ENCODE data around the gene FOXN1. TPM values are rescaled to one million over a fixed set of nuclear protein-coding genes. Genes with fewer than 3 reads are reported as not detected.
"Not testable (repeated sequence)": the region's sequence is repeated elsewhere in the genome, so short reads cannot be mapped to it uniquely, and the experiment has no call there.

Gene FOXN1
- total RNA-seq, 1 donor from 2014 or later = not detected

- Histone ChIP-seq H3K36me3 (ENCODE audit: control insufficient read depth, insufficient read depth, low read length) (no peaks in the 10 kb centered on the region), H3K27me3 (ENCODE audit: control insufficient read depth, insufficient read depth, low read length) (peaks cover 5% of the 10 kb centered on the region), H3K4me3 (ENCODE audit: low read depth, low read length) (no peak overlapping the region)
- no peak for TF ChIP-seq CTCF (IDR thresholded peaks at IDR 0.05; ENCODE audit: insufficient read depth, low read length, poor library complexity, severe bottlenecking)
- DNase-seq (ENCODE audit: low read depth) = no peak
Measured at GRCh38 chr17:28467456-28468025, 38.6 kb upstream of the FOXN1 start.

- H3K36me3 ChIP-seq (ENCODE audit: control insufficient read depth, insufficient read depth, low read length); DNase-seq (ENCODE audit: low read depth); H3K27me3 ChIP-seq (ENCODE audit: control insufficient read depth, insufficient read depth, low read length); H3K4me3 ChIP-seq (ENCODE audit: low read depth, low read length): not testable (repeated sequence)
Measured at GRCh38 chr17:28468033-28468735, 38.0 kb upstream of the FOXN1 start.

GRCh38 chr17:28468781-28469180, 37.4 kb upstream of the FOXN1 start:
- DNase-seq (ENCODE audit: low read depth) = no peak
- Histone ChIP-seq H3K27me3 (ENCODE audit: control insufficient read depth, insufficient read depth, low read length) (peaks cover 9% of the 10 kb centered on the region), H3K4me3 (ENCODE audit: low read depth, low read length) (no peak overlapping the region), H3K36me3 (ENCODE audit: control insufficient read depth, insufficient read depth, low read length) (no peaks in the 10 kb centered on the region)
- no peak for TF ChIP-seq CTCF (IDR thresholded peaks at IDR 0.05; ENCODE audit: insufficient read depth, low read length, poor library complexity, severe bottlenecking)

GRCh38 chr17:28469376-28469775, 36.8 kb upstream of the FOXN1 start:
- H3K36me3 ChIP-seq (ENCODE audit: control insufficient read depth, insufficient read depth, low read length) = no peaks in the 10 kb centered on the region
- DNase-seq (ENCODE audit: low read depth) = no peak
- no peak for TF ChIP-seq CTCF (IDR thresholded peaks at IDR 0.05; ENCODE audit: insufficient read depth, low read length, poor library complexity, severe bottlenecking)
- H3K4me3 ChIP-seq (ENCODE audit: low read depth, low read length) = no peak overlapping the region
- peaks cover 12% of the 10 kb centered on the region for H3K27me3 ChIP-seq (ENCODE audit: control insufficient read depth, insufficient read depth, low read length)

GRCh38 chr17:28470266-28470913, 35.8 kb upstream of the FOXN1 start:
- H3K4me3 ChIP-seq (ENCODE audit: low read depth, low read length) = no peak overlapping the region
- no peak for DNase-seq (ENCODE audit: low read depth)
- H3K36me3 ChIP-seq (ENCODE audit: control insufficient read depth, insufficient read depth, low read length) = no peaks in the 10 kb centered on the region
- no peak for TF ChIP-seq CTCF (IDR thresholded peaks at IDR 0.05; ENCODE audit: insufficient read depth, low read length, poor library complexity, severe bottlenecking)
- H3K27me3 ChIP-seq (ENCODE audit: control insufficient read depth, insufficient read depth, low read length) = peaks cover 12% of the 10 kb centered on the region

- Histone ChIP-seq H3K4me3 (ENCODE audit: low read depth, low read length) (no peak overlapping the region), H3K27me3 (ENCODE audit: control insufficient read depth, insufficient read depth, low read length) (peaks cover 12% of the 10 kb centered on the region), H3K36me3 (ENCODE audit: control insufficient read depth, insufficient read depth, low read length) (no peaks in the 10 kb centered on the region)
- TF ChIP-seq CTCF (IDR thresholded peaks at IDR 0.05; ENCODE audit: insufficient read depth, low read length, poor library complexity, severe bottlenecking) = no peak
- no peak for DNase-seq (ENCODE audit: low read depth)
Measured at GRCh38 chr17:28470914-28471366, 35.2 kb upstream of the FOXN1 start.
